Fibroblast of the aortic adventitia (primary cell): ENCODE results near the gene LINGO1. TPM values are rescaled to one million over a fixed set of nuclear protein-coding genes. Genes with fewer than 3 reads are reported as not detected.

ENCODE experiments used
- DNase-seq: peaks from one replicate; pipeline ENCODE4 v3.0.0-alpha.2; 2010; ENCODE audit warnings: low read depth
- H3K4me3 ChIP-seq: 2 replicates; pipeline ENCODE4 v1.5.1; 2011; ENCODE audit warnings: low read depth, mild to moderate bottlenecking, control low read depth, low read length, moderate library complexity
- CTCF ChIP-seq: IDR thresholded peaks from 2 replicates; pipeline ENCODE4 v1.5.1; 2011; ENCODE audit warnings: mild to moderate bottlenecking, low read length, control low read depth, inconsistent platforms; ENCODE audit not compliant: insufficient read depth
- total RNA-seq: library from RNA; depleted of rRNA; stranded (reverse); fragments of >200 nt; gene quantifications from 2 replicates; pipeline ENCODE4 v1.2.3, GENCODE V29; 2012; ENCODE audit warnings: low replicate concordance

The LINGO1 gene
- total RNA-seq, 1 donor, result not detected

DNA sequence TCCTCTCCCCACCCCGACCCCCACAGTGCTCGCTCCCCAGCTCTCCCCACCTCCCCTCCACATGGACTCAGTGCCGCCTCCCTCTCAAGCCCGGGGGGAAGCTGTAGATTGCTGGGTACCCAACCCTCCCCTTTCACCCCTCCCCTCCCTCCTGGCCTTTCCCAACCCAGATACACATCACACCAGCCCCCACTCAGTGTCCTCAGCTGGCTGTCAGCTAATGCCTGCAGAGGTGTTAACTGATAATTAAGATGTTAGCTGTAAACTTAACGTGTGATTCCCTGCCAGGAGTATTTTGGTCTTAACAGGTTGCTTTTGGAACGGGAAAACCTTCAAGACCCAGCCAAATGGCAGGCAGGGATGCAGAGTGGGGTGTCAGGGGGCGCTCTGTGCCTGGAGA is 39.4 kb upstream of the LINGO1 start:
- H3K4me3 ChIP-seq, result no peak overlapping the region
- no peak for DNase-seq
- no peak for TF ChIP-seq CTCF

- no peak overlapping the region for H3K4me3 ChIP-seq
- no peak for TF ChIP-seq CTCF
- DNase-seq, result no peak
These were observed 38.8 kb upstream of the LINGO1 start for GRCh38 chr15:77671362-77672056.

- H3K4me3 ChIP-seq, result no peak overlapping the region
- TF ChIP-seq CTCF, result no peak
- no peak for DNase-seq
These were observed 38.0 kb upstream of the LINGO1 start for GRCh38 chr15:77670558-77671361.

GRCh38 chr15:77669896-77670295 is 37.2 kb upstream of the LINGO1 start:
- no peak for DNase-seq
- H3K4me3 ChIP-seq, result no peak overlapping the region
- no peak for TF ChIP-seq CTCF

DNA sequence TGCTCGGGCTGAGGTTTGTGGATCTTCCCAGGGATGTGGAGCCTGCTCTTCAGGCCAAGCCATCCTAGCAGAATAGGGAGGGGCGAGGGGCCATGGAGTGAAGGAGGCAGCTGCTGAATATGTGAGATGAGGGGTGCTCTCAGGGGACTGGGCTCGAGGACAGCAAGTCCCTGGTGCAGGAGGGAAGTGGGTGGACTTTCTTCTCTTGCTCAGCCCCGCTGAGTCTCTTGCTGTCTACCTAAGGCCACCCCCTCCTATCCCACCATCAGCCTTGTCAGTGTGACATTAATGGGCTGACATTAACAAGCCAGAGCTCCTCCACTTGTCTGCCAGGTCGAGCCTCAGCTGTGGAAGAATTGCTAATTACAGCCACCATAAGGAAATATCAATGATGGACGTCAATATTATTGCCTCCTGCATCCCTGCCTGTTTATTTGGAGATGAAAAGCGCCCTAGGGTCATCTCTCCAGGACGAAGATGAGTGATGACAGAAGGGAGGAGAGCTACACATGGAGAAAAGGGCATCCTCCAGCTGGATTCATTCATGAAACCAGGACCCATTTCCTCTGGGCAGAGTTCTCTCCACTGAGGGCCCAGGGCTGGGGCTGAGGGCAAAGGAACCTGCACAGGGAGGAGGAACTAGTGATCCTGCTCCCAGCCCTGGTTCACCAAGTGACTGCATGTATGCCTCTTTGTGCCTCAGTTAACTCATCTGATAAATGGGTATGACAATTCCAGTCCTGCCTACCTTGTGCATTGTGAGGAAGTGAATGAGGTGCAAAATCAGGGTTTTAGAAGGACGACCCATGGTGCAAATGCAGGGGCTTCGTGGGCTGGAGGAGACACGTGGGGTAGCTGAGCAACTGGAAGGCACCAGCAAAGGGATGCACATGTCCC is 34.9 kb upstream of the LINGO1 start:
- DNase-seq, result no peak
- TF ChIP-seq CTCF, result no peak
- no peak overlapping the region for H3K4me3 ChIP-seq

- no peak overlapping the region for H3K4me3 ChIP-seq
- no peak for DNase-seq
- TF ChIP-seq CTCF, result no peak
These were observed 33.6 kb upstream of the LINGO1 start for GRCh38 chr15:77666296-77666660.
